ENCODE data around the gene DACH1.

- TF ChIP-seq POLR2A (IDR thresholded peaks at IDR 0.05; ENCODE audit: low read depth, low read length) (no peak), TAF1 (IDR thresholded peaks at IDR 0.05; ENCODE audit: borderline replicate concordance, low read depth, low read length) (no peak), POLR2AphosphoS5 (IDR thresholded peaks at IDR 0.05; ENCODE audit: low read depth, low read length) (no peak)
Measured at GRCh38 chr13:71786875-71787274, 80.1 kb downstream of the DACH1 start.
